Lower leg skin (tissue), 4 donors: Measurements from ENCODE around the gene ELAPOR1. TPM values are rescaled to one million over a fixed set of nuclear protein-coding genes. Genes with fewer than 3 reads are reported as not detected.

Source experiments
- DNase-seq, 2 donors: peaks; one replicate each; pipeline ENCODE4 v3.0.0-alpha.2; 2019; ENCODE audit warnings: low spot score in 2 of 2
- H3K4me3 ChIP-seq: fragments of 200-600 bp; sonication (generic); 2 replicates; pipeline ENCODE4 v1.5.1; 2017; ENCODE audit warnings: mild to moderate bottlenecking, low read depth; ENCODE audit not compliant: poor library complexity, severe bottlenecking
- POLR2A ChIP-seq, 2 donors: fragments of 450-650 bp; IDR thresholded peaks; one replicate each; pipeline ENCODE4 v1.6.1; 2016 to 2017; ENCODE audit warnings: antibody characterized with exemption in 2 of 2, mild to moderate bottlenecking in 1 of 2, moderate library complexity in 1 of 2
- WGBS, 2 donors: methylation state at CpG; one replicate each; pipeline ENCODE4 v1.1.5; 2018; 5-methylcytosine and 5-hydroxymethylcytosine counted together
- intact Hi-C: fragments of 100-400 bp; cut with DNase I; formaldehyde crosslinking; loops from one replicate; pipeline ENCODE4 v1.15.0; 2023; ENCODE audit warnings: low total_unique reads
- total RNA-seq, 4 donors: library from RNA; depleted of rRNA; stranded (reverse); fragments of >200 nt; gene quantifications; one replicate each; pipeline ENCODE4 v1.1.0, GENCODE V29; 2016
- TF ChIP-seq, protein P1 (sequence below), 3 donors: fragments of 450-650 bp; IDR thresholded peaks; one replicate each; pipeline ENCODE4 v1.5.1; 2016; ENCODE audit warnings: antibody characterized with exemption in 3 of 3, mild to moderate bottlenecking in 3 of 3, moderate library complexity in 2 of 3

ELAPOR1 gene, protein sequence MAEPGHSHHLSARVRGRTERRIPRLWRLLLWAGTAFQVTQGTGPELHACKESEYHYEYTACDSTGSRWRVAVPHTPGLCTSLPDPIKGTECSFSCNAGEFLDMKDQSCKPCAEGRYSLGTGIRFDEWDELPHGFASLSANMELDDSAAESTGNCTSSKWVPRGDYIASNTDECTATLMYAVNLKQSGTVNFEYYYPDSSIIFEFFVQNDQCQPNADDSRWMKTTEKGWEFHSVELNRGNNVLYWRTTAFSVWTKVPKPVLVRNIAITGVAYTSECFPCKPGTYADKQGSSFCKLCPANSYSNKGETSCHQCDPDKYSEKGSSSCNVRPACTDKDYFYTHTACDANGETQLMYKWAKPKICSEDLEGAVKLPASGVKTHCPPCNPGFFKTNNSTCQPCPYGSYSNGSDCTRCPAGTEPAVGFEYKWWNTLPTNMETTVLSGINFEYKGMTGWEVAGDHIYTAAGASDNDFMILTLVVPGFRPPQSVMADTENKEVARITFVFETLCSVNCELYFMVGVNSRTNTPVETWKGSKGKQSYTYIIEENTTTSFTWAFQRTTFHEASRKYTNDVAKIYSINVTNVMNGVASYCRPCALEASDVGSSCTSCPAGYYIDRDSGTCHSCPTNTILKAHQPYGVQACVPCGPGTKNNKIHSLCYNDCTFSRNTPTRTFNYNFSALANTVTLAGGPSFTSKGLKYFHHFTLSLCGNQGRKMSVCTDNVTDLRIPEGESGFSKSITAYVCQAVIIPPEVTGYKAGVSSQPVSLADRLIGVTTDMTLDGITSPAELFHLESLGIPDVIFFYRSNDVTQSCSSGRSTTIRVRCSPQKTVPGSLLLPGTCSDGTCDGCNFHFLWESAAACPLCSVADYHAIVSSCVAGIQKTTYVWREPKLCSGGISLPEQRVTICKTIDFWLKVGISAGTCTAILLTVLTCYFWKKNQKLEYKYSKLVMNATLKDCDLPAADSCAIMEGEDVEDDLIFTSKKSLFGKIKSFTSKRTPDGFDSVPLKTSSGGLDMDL
- 10 to 100 TPM; 16.4 to 60.0 (median 33.9) TPM for total RNA-seq

GRCh38 chr1:109113590-109114341, at the start of gene ELAPOR1:
TSS of gene ELAPOR1 (plus strand) at chr1:109114115. CDS start at chr1:109114184, 69 bp downstream.
- WGBS, 2 donors, result 1 to 2% methylated on average over 40 to 50 of the region's 56 CpGs

GRCh38 chr1:109065137-109065536, 48.8 kb upstream of the ELAPOR1 start:
- WGBS, 2 donors, result 91 to 94% methylated on average over 3 of the region's 3 CpGs
- DNase-seq, result no peak
- TF ChIP-seq, protein P1, sequence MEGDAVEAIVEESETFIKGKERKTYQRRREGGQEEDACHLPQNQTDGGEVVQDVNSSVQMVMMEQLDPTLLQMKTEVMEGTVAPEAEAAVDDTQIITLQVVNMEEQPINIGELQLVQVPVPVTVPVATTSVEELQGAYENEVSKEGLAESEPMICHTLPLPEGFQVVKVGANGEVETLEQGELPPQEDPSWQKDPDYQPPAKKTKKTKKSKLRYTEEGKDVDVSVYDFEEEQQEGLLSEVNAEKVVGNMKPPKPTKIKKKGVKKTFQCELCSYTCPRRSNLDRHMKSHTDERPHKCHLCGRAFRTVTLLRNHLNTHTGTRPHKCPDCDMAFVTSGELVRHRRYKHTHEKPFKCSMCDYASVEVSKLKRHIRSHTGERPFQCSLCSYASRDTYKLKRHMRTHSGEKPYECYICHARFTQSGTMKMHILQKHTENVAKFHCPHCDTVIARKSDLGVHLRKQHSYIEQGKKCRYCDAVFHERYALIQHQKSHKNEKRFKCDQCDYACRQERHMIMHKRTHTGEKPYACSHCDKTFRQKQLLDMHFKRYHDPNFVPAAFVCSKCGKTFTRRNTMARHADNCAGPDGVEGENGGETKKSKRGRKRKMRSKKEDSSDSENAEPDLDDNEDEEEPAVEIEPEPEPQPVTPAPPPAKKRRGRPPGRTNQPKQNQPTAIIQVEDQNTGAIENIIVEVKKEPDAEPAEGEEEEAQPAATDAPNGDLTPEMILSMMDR (IDR thresholded peaks at IDR 0.05), result no peak
- no peak overlapping the region for H3K4me3 ChIP-seq
- intact Hi-C loops, result no loop called here

More at GRCh38 chr1:109113590-109114341, at the start of gene ELAPOR1:
- H3K4me3 ChIP-seq, result no peak within 1 kb of the TSS
- intact Hi-C loops, result loop anchor here (5.0 kb wide), 1 partner anchor 351 kb away; no protein-coding TSS in a partner anchor
- TF ChIP-seq POLR2A (IDR thresholded peaks at IDR 0.05), result no peak
- TF ChIP-seq, protein P1 (IDR thresholded peaks at IDR 0.05), result no peak
- peak; percentile 51 to 87 for DNase-seq

GRCh38 chr1:109067883-109068282, 46.0 kb upstream of the ELAPOR1 start:
- no peak for DNase-seq
- intact Hi-C loops, result no loop called here
- 63 to 64% methylated on average over 8 of the region's 8 CpGs for WGBS, 2 donors
- H3K4me3 ChIP-seq, result no peak overlapping the region
- TF ChIP-seq, protein P1 (IDR thresholded peaks at IDR 0.05), result no peak
- no peak for TF ChIP-seq POLR2A (IDR thresholded peaks at IDR 0.05)

GRCh38 chr1:109069294-109069693, 44.6 kb upstream of the ELAPOR1 start:
- intact Hi-C loops, result no loop called here
- WGBS, 2 donors, result 73 to 76% methylated on average over 1 of the region's 1 CpG
- DNase-seq, result no peak
- H3K4me3 ChIP-seq, result no peak overlapping the region
- TF ChIP-seq, protein P1 (IDR thresholded peaks at IDR 0.05), result no peak
